H1 (cell line): ENCODE data around the gene DACT3. TPM values are rescaled to one million over a fixed set of nuclear protein-coding genes. Genes with fewer than 3 reads are reported as not detected.

Source experiments
- CTCF ChIP-seq, 3 experiments: IDR thresholded peaks; 1 replicate in 2 of 3; 2 replicates in 1 of 3; pipeline versions ENCODE4 v1.5.1 to v1.6.1; 2011; ENCODE audit warnings: low read length in 3 of 3, mild to moderate bottlenecking in 3 of 3, inconsistent platforms in 2 of 3, low read depth in 1 of 3, moderate library complexity in 1 of 3; ENCODE audit not compliant: insufficient read depth in 1 of 3; ENCODE audit errors: control extremely low read depth in 1 of 3
- polyA plus RNA-seq, 7 experiments: library from polyadenylated mRNA; depleted of rRNA in 3 of 7; stranded (reverse) in 5 of 7; unstranded in 2 of 7; fragments of >200 nt in 5 of 7; fragments of 200-250 nt in 2 of 7; gene quantifications; 1 replicate in 5 of 7; 2 replicates in 1 of 7; 4 replicates in 1 of 7; pipeline versions ENCODE4 v1.2.1 to v1.2.3, GENCODE V29; 2011 to 2013; ENCODE audit warnings: missing spikeins in 2 of 7, mixed read lengths in 2 of 7
- total RNA-seq: library from RNA; stranded (reverse); fragmentation: NEBNext Ultra II Directional; extraction: Animal tissue kit (Norgen Biotek cat#: 25700); gene quantifications from 2 replicates; pipeline ENCODE4 v1.2.1, GENCODE V29; 2021

The DACT3 gene
- total and polyA plus RNA-seq, 2 of the 8 experiments (the other 6 are each of a cell fraction or from before 2014, with no cell fraction given), result 1.8 to 2.0 TPM

- TF ChIP-seq CTCF (IDR thresholded peaks at IDR 0.05; ENCODE audit: control extremely low read depth in 1 of 3, insufficient read depth in 1 of 3, low read depth in 1 of 3, low read length in 3 of 3), result no peak
Observed at GRCh38 chr19:46635920-46636761, 24.8 kb downstream of the DACT3 start, which contains the start of gene GNG8 (continued).
